HG03097 (cell line): ENCODE results near the gene NUDT15.
"Not testable (repeated sequence)": the region's sequence is repeated elsewhere in the genome, so short reads cannot be mapped to it uniquely, and the experiment has no call there.

Experiments
- ATAC-seq: cut with Tn5 transposase; IDR thresholded peaks from one replicate; pipeline ENCODE4 v1.9.1; 2021; ENCODE audit not compliant: unreplicated experiment, low FRiP score

NUDT15 gene

GRCh38 chr13:48040896-48041295 is 3.4 kb downstream of the NUDT15 start:
- ATAC-seq, result no peak

GRCh38 chr13:48042894-48043293 is 5.4 kb downstream of the NUDT15 start:
- no peak for ATAC-seq

GRCh38 chr13:48043789-48044503 is 6.4 kb downstream of the NUDT15 start:
- ATAC-seq, result no peak

GRCh38 chr13:48050550-48050949 is 13.0 kb downstream of the NUDT15 start:
- no peak for ATAC-seq

- ATAC-seq, result no peak
Measured at GRCh38 chr13:48054601-48055000, 17.1 kb downstream of the NUDT15 start.

- ATAC-seq, result no peak
Measured at GRCh38 chr13:48055712-48056111, 18.2 kb downstream of the NUDT15 start.

- ATAC-seq, result not testable (repeated sequence)
Measured at GRCh38 chr13:48058536-48058935, 21.0 kb downstream of the NUDT15 start.

- not testable (repeated sequence) for ATAC-seq
Measured at GRCh38 chr13:48059951-48060350, 22.4 kb downstream of the NUDT15 start.

- ATAC-seq, result no peak
Measured at GRCh38 chr13:48066310-48066989, 28.9 kb downstream of the NUDT15 start.

GRCh38 chr13:48068036-48068435 is 30.5 kb downstream of the NUDT15 start:
- no peak for ATAC-seq

- no peak for ATAC-seq
Measured at GRCh38 chr13:48068952-48069351, 31.4 kb downstream of the NUDT15 start.

- ATAC-seq, result no peak
Measured at GRCh38 chr13:48069573-48069972, 32.0 kb downstream of the NUDT15 start.

GRCh38 chr13:48070942-48071341 is 33.4 kb downstream of the NUDT15 start:
- no peak for ATAC-seq

- ATAC-seq, result no peak
Measured at GRCh38 chr13:48072304-48072703, 34.8 kb downstream of the NUDT15 start.

GRCh38 chr13:48072787-48073186 is 35.3 kb downstream of the NUDT15 start:
- ATAC-seq, result no peak

- ATAC-seq, result no peak
Measured at GRCh38 chr13:48074006-48074405, 36.5 kb downstream of the NUDT15 start.

GRCh38 chr13:48078251-48078656 is 40.7 kb downstream of the NUDT15 start:
- ATAC-seq, result peak; percentile 87

GRCh38 chr13:48081739-48082138 is 44.2 kb downstream of the NUDT15 start:
- no peak for ATAC-seq

- ATAC-seq, result no peak
Measured at GRCh38 chr13:48086272-48086671, 48.7 kb downstream of the NUDT15 start.

- no peak for ATAC-seq
Measured at GRCh38 chr13:48093588-48093987, 56.1 kb downstream of the NUDT15 start.

- no peak for ATAC-seq
Measured at GRCh38 chr13:48094404-48094780, 56.9 kb downstream of the NUDT15 start.

- ATAC-seq, result peak; percentile 88
Measured at GRCh38 chr13:48094781-48095502, 57.4 kb downstream of the NUDT15 start, which contains the start of gene MED4. Gene MED4, minus strand, starts transcription at chr13:48095104. Its CDS starts 26 bp downstream, at chr13:48095078.
